HG02610 (cell line): Measurements from ENCODE around the gene H2AZ1.
A peak's percentile ranks its signal among the peaks of the same experiment; 100 is the strongest.
"Not testable (repeated sequence)": the region's sequence is repeated elsewhere in the genome, so short reads cannot be mapped to it uniquely, and the experiment has no call there.

Experiments used
- ATAC-seq: cut with Tn5 transposase; IDR thresholded peaks from one replicate; pipeline ENCODE4 v1.9.1; 2021; ENCODE audit warnings: mild to moderate bottlenecking, moderate library complexity; ENCODE audit not compliant: unreplicated experiment

Gene H2AZ1

DNA sequence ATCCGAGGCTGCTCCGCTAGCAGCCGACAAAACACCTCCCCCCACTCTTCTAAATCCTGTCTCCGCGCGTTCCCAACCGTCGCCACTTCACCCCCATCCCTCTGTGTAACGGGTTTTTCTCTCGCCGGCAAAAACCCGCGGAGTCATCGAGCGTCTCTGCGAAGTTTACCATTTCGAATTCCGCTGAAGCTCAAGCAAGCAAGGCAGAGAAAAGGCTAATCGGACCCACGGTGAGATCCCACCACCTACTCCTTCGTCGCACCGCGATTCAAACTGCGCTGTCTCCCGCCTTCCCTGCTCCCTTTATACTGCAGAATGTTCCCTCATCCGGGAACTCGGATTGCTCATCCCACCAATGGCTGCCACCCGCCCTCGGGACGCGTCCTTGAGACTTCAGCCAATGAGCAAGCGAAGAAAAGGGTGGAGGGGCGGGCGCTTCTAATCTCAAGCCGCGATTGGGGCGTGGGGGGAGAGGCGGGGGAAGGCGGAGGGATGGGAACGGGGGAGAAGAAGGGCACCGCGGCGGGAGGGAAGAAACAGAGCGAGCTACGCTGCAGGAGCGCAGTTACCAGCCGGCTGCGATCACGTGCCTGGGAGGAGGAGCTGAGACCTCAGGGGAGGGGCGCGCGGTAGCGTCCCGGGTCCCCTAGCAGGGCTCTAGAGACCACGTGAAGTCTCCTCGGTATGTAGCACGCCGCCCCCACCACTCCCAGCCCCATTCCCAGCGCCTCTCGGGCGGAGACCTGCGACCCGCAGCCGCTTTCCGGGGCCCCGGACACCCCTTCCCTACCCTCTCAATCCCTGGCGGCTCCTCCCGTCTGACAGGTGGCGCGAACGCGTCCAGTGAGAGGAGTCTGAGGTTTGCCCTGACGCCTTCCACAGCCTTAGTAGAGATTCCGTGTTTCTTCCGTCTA, at the start of gene H2AZ1:
H2AZ1 (minus strand) TSS at position 277 of the 914 bp plus-strand sequence; CDS start at position 172, 105 bp downstream.
- ATAC-seq, result peak; percentile 70

DNA sequence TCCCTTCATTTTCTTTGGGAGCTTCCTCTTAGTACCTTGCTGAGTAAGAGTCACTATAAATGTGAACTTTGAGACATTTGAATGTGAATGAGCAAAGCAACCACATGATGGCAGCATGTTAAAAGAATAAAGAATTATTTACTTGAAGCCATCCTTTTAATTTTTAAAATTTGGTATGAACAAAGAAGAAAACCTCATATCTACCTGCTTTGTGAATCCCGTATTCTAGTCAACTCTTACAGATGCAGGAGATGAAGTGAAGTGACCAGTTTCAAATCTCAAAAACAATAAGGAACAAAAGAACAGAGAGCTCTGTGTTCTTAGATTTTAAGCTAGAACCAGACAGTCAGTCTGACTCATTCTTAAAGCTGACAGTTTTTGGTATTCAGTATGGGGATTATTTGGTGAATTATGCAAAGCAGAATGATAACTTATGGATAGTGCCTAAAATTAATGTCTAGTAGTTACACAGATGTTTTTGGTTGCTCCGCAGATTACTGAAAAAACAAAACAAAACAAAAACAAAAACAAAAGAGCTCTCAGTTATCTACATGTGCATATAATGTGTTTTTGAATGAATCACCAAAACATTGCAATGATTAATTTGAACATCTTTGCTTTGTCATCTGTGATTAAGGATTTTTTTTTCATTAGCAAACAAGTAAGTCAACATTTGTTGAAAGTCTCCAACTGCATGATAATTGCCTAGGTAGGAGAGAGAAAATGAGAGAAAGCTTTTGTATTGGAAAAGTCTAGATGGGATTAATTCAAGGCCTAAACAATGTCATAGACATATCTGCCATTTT, 48.2 kb upstream of the H2AZ1 start:
- peak; percentile 51 for ATAC-seq

DNA sequence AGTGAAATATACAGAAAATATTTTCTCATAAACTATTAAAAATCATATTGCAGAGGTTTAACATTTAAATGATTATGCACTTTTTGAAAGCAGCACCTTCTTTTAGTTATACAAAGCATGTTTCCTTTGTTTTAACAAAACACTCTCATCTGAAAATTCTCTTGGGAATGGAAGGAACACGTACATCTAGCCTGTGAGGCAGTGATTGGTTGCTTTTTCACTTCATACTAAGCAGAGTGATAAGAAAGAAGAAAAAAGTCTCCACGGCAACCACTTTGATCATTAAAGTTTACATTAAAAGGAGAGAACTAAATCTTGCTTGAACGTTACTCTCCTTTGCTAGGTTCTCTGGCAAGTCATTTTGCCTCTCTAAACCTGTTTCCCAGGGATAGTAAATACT, 41.7 kb upstream of the H2AZ1 start:
- ATAC-seq, result no peak

DNA sequence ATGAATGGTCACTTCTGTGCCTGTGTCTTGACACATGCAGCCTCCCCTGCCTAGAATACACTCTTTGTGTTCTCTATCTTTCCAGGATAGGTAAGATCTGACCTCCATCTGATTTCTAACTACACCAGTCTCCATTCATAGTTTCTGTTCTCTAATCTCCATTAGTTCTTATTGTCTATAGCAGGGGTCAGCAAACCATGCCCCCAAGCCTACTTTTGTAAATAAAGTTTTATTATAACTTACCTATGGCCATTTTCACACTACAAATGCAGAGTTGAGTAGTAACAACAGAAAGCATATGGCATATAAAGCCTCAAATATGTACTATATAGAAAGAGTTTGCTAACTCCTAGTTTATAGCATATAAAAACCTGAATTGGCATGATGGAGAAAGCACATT, 37.6 kb upstream of the H2AZ1 start:
- ATAC-seq, result no peak

DNA sequence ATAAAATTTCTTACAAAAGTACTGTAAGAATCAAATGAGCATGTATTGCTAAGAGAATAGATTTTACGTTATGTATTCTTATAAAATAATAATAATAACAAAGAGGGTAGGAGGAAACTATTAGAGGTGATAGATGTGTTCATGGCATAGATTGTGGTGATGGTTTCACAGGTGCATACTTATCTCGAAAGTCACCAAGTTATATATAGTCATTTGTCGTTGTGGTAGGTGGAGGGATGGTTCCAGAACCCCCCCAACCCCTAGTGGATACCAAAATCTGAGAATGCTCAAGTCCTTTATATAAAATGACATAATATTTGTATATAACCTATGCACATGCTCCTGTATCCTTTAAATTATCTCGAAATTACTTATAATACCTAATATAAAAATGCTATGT, 36.7 kb upstream of the H2AZ1 start:
- ATAC-seq, result peak; percentile 38

DNA sequence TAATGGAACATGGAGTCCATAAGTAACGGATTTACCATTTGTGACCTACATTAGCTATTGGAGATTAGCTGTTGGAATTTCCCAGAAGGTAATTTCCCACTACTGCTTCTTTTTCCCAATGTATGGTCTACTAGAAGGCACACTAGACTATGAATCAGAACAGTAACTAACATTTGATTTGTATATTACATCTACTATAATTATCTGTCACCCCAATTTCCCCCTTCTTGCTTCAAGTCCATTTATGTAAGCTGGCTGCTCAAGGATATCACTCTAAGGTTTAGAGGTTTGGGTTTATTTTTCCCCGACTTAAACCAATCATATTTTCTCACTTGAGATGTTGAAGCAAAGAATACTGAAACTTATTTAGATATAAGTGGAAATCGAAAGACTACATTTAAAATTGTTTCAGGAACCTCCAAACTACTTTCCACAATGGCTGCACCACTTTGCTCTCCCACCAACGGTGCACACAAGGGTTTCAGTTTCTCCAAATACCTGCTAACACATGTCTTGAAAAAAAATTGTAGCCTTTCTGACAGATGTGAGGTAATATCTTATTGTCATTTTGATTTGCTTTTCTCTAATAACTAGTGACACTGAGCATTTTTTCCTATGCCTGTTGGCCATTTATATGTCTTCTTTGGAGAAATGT, 33.3 kb upstream of the H2AZ1 start:
- peak; percentile 78 for ATAC-seq

DNA sequence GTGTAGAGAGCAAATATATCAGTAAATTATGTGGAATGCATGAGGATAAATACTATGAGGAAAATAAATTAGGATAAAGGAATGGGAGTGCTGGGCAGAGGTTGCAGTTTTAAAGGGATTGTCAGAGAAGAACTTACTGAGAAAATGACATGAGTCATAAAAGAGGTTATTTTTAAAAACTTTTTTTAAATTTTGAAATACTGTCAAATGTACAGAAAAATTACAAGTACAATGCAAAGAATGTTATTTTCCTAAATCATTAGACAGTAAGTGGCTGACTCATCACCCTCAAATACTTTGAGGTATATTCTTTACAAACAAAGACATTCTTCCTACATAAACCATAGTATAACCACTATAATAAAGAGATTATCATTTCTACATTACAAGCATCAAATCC, 29.8 kb upstream of the H2AZ1 start:
- ATAC-seq, result no peak

DNA sequence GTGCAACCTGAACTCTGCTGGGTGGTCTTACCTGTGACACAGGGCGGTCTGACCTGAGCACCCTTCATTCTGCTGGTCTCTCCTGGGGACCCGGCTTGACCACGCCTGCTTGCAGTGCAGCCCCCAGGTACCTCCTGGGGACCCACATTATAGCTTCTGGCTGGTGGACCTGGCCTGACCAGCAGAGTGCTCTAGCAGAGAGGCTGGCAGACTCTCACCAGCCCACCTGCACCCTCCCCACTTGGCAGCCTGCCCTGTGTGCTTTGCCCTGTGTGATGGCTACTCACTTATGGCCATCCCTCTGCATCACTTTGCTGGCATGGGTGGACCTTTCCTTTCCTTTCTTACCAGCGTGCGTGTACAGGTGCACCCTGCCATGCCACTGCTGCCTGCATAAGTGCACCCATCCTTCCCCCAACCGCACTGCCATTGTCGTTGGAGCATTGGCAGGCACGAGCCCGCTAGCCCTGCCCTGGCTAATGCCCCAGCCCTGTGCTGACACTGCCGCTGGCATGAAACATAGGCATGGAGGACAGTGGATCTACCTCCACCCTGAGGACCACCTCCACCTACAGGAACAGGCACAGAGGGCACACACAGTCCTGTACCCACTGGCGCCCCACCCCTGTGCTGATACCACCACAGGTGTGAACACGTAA, 21.5 kb upstream of the H2AZ1 start:
- ATAC-seq, result no peak

DNA sequence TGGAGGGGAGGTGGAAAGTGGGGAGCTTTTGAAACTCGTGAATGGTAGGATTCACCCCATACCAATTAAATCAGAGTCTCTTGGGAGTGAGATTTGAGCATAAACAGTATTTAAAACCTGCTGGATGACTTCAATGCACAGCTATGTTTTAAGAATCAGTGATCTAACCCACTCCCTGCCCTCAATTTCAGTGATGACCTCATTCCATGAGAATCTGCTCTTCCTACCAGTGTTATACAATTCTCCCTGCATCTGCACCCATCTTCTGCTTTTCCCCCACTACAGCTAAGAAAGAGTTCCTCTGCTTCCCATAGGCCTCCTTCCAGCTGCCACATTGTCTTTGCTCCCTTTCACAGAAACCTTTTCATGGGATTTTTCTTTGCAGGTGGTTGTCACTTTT, 18.3 kb upstream of the H2AZ1 start:
- ATAC-seq, result no peak

DNA sequence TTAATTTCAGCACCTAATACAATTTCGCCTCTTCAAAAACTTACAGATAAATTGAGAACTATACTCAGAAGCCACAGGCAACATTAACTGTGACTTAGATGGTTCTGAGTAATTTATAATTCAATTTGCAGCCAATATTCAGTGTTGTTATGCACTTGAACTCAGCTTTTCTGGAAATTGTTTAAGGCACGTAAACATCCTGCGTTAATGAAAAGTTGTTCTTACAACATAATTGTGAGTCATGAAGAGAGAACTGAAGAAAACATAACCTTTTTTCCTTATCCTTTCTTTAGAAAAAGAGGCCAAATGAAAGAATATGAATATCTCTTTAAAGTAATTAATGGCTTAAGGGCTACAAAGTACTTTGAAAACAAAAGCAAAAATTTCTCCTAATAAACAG, 16.6 kb upstream of the H2AZ1 start:
- ATAC-seq, result no peak

DNA sequence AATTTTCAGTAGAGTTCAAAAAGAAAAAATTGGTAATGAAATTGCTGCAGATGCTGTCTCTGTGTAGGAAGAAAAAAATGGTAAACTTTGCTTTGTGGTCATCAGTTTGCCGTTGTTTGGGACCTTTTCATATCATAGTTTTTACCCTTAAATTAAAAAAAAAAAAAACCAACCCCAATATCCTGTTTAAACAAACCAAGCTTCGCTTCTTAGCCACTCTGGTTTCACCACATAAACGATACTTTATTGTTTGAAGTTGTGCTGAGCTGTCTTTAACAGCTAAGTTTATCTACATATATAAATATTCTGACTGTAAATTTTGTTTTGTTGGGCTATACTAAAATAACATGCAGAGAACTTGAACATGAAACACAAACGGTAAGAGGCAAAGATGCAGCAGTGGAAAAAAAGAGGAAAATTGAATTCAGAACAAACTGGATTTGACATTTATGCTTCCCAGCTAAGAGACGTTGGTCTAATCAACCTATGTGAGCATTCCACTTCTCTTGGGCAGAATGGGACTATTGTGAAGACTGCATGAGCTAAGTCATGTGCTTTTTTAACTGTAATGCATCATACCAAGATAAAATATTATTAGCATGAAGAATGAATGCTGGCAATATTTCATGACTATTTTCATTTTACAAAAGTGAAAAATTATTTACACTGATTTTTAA, 15.7 kb upstream of the H2AZ1 start:
- ATAC-seq, result no peak

DNA sequence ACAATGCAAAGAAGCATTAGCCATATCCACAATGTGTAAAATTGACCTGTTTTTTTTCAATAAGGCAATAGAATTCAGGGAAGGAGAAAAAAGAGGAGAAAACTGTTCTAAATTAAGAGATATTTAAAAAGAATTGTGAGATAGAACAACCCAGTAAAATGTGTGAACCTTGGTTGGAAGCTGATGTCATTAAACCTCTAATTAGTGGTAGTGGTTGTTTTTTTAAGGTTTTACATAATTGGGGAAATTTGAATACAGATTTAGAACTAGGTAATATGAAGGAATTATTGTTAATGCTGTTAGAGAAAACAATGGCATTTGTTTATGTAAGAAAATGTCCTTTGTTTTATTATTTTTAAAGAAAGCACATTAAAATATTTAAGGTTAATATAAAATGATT, 15.1 kb upstream of the H2AZ1 start:
- ATAC-seq, result no peak

DNA sequence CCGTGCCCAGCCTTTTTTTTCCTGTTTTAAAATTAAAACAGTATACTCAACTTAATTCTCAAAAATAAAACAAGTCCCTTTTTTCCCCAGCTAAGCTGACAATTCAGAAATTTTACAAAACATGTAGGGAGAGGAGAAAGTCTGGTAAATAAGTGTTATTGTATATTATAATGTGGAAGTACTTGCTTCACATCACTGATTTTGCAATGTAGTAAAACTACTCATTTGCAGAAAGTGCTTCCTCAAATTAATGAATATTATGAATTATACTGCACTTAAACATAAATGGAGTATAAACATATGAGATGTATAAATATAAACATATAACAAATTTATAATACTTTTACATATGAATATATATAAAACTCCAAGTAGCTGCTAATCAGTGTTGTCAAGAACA, 11.6 kb upstream of the H2AZ1 start:
- ATAC-seq, result no peak

DNA sequence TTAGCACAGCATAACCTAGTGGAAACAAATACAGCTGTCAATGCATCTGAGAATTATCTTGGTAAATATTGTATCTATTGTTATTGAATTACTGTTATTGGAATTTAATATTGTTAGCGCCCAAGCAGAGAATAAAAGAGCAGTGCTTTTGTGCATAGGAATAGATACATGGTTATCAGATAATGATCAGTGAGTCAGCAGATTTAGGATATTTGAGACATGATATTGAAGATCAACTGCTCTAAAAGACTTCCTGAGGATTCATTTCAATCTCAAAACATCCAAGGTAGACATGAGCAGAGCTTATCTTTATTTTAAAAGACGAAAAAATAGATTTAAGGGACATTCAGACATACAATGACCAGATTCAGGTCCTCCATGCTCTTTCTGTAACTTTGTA, 10.6 kb upstream of the H2AZ1 start:
- ATAC-seq, result no peak

DNA sequence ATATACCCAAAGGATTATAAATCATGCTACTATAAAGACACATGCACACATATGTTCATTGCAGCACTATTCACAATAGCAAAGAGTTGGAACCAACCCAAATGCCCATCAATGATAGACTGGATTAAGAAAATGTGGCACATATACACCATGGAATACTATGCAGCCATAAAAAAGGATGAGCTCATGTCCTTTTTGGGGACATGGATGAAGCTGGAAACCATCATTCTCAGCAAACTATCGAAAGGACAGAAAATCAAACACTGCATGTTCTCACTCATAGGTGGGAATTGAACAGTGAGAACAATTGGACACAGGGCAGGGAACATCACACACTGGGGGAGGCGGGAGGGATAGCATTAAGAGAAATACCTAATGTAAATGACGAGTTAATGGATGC, 8.1 kb upstream of the H2AZ1 start:
- ATAC-seq, result not testable (repeated sequence)

DNA sequence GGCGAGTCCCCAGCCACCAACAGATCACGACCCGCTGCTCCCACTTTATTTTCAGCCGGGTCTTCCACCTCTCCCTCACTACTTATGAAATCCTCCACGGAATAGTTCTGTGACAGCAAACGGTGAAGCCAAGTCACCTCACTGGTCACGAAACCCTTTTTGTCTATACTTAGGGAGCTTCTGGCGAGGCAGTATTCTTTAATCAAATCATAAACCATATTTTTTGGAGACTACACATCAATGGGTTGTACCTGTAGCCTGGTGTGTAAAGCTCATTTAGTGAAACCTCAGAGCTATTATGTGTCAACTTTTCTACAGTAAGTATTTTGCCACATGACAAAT, 809 bp upstream of the H2AZ1 start:
- ATAC-seq, result no peak

DNA sequence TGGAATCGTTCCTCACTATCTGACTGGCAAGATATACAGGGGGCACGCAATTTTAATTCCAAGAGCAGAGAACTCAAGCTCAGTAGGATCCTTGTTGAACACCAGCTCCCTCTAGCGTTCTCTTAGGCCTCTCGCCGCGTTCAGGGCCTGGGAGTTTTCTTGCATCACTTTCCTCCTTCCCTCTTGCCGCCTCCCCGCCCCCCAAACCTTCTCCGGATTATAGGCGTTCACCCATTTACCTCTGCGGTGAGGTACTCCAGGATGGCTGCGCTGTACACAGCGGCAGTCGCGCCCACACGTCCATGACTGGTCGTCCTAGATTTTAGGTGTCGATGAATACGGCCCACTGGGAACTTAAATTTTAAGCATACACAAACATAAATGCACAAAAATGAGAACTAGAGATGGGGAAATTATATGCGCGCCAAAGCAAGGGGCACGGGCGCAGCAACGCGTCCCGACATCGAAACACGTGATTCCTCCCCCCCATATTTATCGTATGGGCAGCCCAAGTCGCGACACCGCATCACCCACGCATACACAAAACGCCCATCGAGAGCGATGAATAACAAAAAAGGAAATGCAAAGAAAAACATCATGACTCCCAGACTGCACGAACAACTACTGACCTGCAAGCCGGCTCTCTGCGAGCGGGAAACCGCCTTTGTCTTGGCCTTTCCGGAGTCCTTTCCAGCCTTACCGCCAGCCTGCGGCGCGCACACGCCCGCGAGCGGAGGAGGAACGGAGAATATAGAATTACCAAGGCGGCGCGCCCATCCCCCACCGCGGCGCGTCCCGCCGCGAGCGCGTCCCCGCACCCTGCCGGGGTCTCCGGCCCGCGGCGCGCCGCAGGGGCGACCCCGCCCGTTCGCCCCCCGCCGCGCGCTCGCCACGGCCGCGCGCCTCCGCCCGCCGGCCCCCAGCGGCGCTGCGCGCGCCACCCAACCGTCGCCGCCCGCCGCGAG, 759 bp downstream of the H2AZ1 start:
- peak; percentile 27 for ATAC-seq

DNA sequence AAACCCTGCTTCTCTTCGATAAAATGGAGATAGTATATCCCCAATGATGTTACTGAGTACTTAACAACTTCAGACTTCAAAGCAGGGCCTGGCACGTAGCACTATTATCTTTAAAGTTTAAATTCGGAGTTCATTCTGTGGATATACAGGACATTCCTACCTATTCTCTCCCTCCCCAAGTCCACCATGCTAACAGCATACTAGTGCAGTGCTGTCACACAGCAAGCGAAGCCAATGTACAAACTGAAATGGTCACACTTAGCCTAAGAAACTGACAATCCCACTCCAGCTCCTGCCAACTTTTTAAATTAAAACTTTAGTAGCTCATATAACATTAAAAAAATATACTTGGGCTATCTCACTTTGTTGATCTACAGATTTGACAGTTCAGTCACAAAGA, 2.5 kb downstream of the H2AZ1 start:
- ATAC-seq, result no peak

DNA sequence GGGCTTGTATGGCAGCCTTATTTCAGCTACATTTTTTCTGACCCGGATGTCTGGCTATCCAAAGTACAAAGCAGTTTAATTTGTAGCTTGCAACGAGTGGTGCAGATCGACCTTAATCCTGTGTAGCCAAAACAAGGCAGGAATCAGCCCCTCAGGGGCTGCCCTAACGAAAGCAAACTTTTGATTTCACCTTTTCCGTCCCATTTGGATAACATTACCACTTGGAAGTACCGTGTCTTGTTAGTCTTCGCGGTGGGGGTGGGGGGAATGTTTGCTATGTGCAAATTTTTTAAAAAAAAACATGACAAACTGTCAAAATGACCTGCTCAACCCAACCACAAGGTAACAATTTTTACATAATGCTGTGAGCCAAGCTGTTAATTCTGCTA, 2.9 kb downstream of the H2AZ1 start:
- ATAC-seq, result no peak
